H1 (cell line): ENCODE results near the gene TNS3. TPM values are rescaled to one million over a fixed set of nuclear protein-coding genes. Genes with fewer than 3 reads are reported as not detected.

ENCODE experiments used
- SP4 ChIP-seq: IDR thresholded peaks from 2 replicates; pipeline ENCODE4 v1.6.1; 2012; ENCODE audit warnings: low read length, inconsistent platforms
- polyA plus RNA-seq, 7 experiments: library from polyadenylated mRNA; depleted of rRNA in 3 of 7; stranded (reverse) in 5 of 7; unstranded in 2 of 7; fragments of >200 nt in 5 of 7; fragments of 200-250 nt in 2 of 7; gene quantifications; 1 replicate in 5 of 7; 2 replicates in 1 of 7; 4 replicates in 1 of 7; pipeline versions ENCODE4 v1.2.1 to v1.2.3, GENCODE V29; 2011 to 2013; ENCODE audit warnings: missing spikeins in 2 of 7, mixed read lengths in 2 of 7
- total RNA-seq: library from RNA; stranded (reverse); fragmentation: NEBNext Ultra II Directional; extraction: Animal tissue kit (Norgen Biotek cat#: 25700); gene quantifications from 2 replicates; pipeline ENCODE4 v1.2.1, GENCODE V29; 2021

TNS3 gene
- total and polyA plus RNA-seq, 2 of the 8 experiments (the other 6 are each of a cell fraction or from before 2014, with no cell fraction given): 11.9 to 24.2 TPM

GRCh38 chr7:47233996-47234395 lies 347.9 kb downstream of the TNS3 start (continued):
- no peak for TF ChIP-seq SP4
